ENCODE measurements around the gene LRP5. TPM values are rescaled to one million over a fixed set of nuclear protein-coding genes. Genes with fewer than 3 reads are reported as not detected.

The LRP5 gene
- total and polyA plus RNA-seq, 9 of the 15 experiments (the other 6 are each of a cell fraction or from before 2014, with no cell fraction given): 0.48 to 44.2 (median 13.5) TPM

DNA sequence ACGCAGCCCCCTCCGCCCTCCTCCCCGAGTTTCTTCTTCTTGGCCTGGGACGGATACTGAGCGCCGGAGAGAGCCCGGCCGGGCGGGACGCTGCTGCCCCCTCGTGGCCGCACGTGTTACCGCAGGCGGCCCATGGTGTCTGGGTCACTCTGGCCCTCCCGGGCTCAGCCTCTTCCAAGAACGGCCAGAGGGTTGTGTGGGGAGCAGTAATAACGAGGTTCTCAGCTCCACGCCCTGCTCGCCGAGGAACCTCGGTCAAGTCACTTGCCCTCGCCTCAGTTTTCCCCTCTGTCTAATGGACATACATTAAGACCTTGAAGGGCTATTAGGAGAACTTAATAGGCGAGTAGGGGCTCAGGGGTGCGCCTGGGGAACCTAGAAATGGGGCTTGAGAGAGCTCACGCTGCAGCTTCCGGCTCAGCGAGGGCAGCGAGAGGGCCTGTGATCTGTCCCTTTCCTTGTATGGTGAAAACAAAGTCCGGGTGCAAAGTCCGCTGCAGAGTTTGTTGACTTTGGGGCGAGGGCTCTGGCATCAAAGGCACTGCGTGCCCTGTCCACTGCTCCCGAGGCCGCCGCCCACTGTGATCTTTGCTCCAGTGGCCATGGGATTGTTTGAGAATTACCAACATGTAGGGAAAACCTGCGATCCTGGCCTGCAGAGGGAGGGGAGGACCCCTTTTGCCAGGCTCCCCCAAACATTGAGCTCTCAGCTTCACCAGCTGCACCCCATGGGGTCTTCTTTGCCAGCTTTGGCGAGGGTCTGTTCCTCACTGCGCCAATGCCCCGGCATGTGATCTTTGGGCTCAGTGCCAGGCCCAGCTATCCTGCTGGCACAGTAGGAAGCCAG is 14.4 kb upstream of the LRP5 start (continued):
- peak; percentile 61 for TF ChIP-seq MYC (IDR thresholded peaks at IDR 0.05; ENCODE audit: low read depth, low read length)
- no peak for TF ChIP-seq MYC (CRISPR knock-in tag; IDR thresholded peaks at IDR 0.05; ENCODE audit: borderline replicate concordance, low read depth)
- TF ChIP-seq MAFF (IDR thresholded peaks at IDR 0.05; ENCODE audit: low read length): no peak
- peak; percentile 82 for TF ChIP-seq ZBTB7A (IDR thresholded peaks at IDR 0.05; ENCODE audit: borderline replicate concordance, control insufficient read depth, low read depth, low read length)
- TF ChIP-seq POLR2G (IDR thresholded peaks at IDR 0.05; ENCODE audit: low read depth, low read length): 0 out of 2 replicates have a peak, but pooled peaks have one; percentile 38
- no peak for TF ChIP-seq CCNT2 (IDR thresholded peaks at IDR 0.05; ENCODE audit: borderline replicate concordance, extremely low read depth, insufficient read length, low read depth, low read length)
- TF ChIP-seq GTF2E2 (tag; IDR thresholded peaks at IDR 0.05): peak; percentile 24; the same call in 1 of the 2 replicates
- peak; percentile 29; the same call in 1 of the 2 replicates for TF ChIP-seq HCFC1 (IDR thresholded peaks at IDR 0.05; ENCODE audit: low read depth, low read length)
- no peak for TF ChIP-seq PTTG1 (tag; IDR thresholded peaks at IDR 0.05; ENCODE audit: low read depth)

Measured in K562 (cell line).